Lower leg skin (tissue), 4 donors: ENCODE measurements around the gene CLOCK. TPM values are rescaled to one million over a fixed set of nuclear protein-coding genes. Genes with fewer than 3 reads are reported as not detected.

Experiments
- DNase-seq, 2 donors: peaks; one replicate each; pipeline ENCODE4 v3.0.0-alpha.2; 2019; ENCODE audit warnings: low spot score in 2 of 2
- H3K4me3 ChIP-seq: fragments of 200-600 bp; sonication (generic); 2 replicates; pipeline ENCODE4 v1.5.1; 2017; ENCODE audit warnings: mild to moderate bottlenecking, low read depth; ENCODE audit not compliant: poor library complexity, severe bottlenecking
- POLR2A ChIP-seq, 2 donors: fragments of 450-650 bp; IDR thresholded peaks; one replicate each; pipeline ENCODE4 v1.6.1; 2016 to 2017; ENCODE audit warnings: antibody characterized with exemption in 2 of 2, mild to moderate bottlenecking in 1 of 2, moderate library complexity in 1 of 2
- WGBS, 2 donors: methylation state at CpG; one replicate each; pipeline ENCODE4 v1.1.5; 2018; 5-methylcytosine and 5-hydroxymethylcytosine counted together
- intact Hi-C: fragments of 100-400 bp; cut with DNase I; formaldehyde crosslinking; loops from one replicate; pipeline ENCODE4 v1.15.0; 2023; ENCODE audit warnings: low total_unique reads
- total RNA-seq, 4 donors: library from RNA; depleted of rRNA; stranded (reverse); fragments of >200 nt; gene quantifications; one replicate each; pipeline ENCODE4 v1.1.0, GENCODE V29; 2016
- TF ChIP-seq, protein P1 (sequence below), 3 donors: fragments of 450-650 bp; IDR thresholded peaks; one replicate each; pipeline ENCODE4 v1.5.1; 2016; ENCODE audit warnings: antibody characterized with exemption in 3 of 3, mild to moderate bottlenecking in 3 of 3, moderate library complexity in 2 of 3

Gene CLOCK
- total RNA-seq, 4 donors from 2014 or later: 10.4 to 14.4 (median 12.5) TPM

GRCh38 chr4:55539658-55540057 lies 7.1 kb downstream of the CLOCK start:
- DNase-seq: no peak
- no peak overlapping the region for H3K4me3 ChIP-seq
- TF ChIP-seq, protein P1, sequence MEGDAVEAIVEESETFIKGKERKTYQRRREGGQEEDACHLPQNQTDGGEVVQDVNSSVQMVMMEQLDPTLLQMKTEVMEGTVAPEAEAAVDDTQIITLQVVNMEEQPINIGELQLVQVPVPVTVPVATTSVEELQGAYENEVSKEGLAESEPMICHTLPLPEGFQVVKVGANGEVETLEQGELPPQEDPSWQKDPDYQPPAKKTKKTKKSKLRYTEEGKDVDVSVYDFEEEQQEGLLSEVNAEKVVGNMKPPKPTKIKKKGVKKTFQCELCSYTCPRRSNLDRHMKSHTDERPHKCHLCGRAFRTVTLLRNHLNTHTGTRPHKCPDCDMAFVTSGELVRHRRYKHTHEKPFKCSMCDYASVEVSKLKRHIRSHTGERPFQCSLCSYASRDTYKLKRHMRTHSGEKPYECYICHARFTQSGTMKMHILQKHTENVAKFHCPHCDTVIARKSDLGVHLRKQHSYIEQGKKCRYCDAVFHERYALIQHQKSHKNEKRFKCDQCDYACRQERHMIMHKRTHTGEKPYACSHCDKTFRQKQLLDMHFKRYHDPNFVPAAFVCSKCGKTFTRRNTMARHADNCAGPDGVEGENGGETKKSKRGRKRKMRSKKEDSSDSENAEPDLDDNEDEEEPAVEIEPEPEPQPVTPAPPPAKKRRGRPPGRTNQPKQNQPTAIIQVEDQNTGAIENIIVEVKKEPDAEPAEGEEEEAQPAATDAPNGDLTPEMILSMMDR (IDR thresholded peaks at IDR 0.05): no peak
- no peak for TF ChIP-seq POLR2A (IDR thresholded peaks at IDR 0.05)
- 88 to 89% methylated on average over 2 of the region's 2 CpGs for WGBS, 2 donors
- intact Hi-C loops: loop anchor here (5.0 kb wide), 1 partner anchor 182 kb away; no protein-coding TSS in a partner anchor

DNA sequence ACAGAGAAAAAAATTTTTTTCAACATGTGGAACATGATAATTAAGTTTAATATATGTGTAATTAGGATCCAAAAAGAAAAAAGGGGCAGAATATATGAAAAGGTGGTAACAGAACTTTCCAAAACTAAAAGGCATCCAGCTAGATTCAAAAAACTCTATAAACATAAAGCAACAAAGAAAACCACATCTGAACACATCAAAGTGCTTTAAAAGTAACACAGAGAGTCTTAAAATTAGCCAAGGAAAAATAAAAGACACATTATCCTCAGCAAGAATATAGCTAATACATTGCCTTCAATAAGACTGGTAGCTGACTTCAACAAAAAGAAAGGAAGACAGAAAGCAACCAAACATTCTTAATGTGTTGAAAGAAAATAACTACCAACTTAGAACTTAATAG lies 8.2 kb downstream of the CLOCK start:
- H3K4me3 ChIP-seq: no peak overlapping the region
- intact Hi-C loops: no loop called here
- no peak for DNase-seq
- TF ChIP-seq, protein P1 (IDR thresholded peaks at IDR 0.05): no peak
- TF ChIP-seq POLR2A (IDR thresholded peaks at IDR 0.05): no peak

GRCh38 chr4:55534306-55534705 lies 12.4 kb downstream of the CLOCK start:
- no peak for TF ChIP-seq POLR2A (IDR thresholded peaks at IDR 0.05)
- TF ChIP-seq, protein P1 (IDR thresholded peaks at IDR 0.05): no peak
- intact Hi-C loops: no loop called here
- no peak for DNase-seq
- no peak overlapping the region for H3K4me3 ChIP-seq

GRCh38 chr4:55530691-55531090 lies 16.0 kb downstream of the CLOCK start:
- WGBS, 2 donors: 89 to 96% methylated on average over 4 of the region's 4 CpGs
- TF ChIP-seq POLR2A (IDR thresholded peaks at IDR 0.05): no peak
- TF ChIP-seq, protein P1 (IDR thresholded peaks at IDR 0.05): no peak
- intact Hi-C loops: no loop called here
- DNase-seq: no peak
- no peak overlapping the region for H3K4me3 ChIP-seq

DNA sequence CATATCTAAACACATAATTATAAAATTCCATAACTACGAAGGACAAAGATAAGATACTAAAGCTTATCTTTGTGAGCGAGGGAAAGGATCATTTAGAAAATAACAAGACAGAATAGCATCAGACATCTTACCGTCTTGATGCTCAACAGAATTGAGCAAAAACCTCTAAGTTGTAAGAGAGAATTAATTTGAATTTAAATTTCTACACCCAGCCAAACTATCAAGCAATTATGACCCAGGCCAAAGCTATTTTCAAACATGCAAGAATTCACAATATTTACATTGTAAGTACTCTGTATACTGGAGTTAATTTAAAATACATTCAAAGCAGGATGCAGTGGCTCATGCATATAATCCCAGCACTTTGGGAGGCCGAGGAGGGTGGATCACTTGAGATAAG lies 16.5 kb downstream of the CLOCK start:
- no peak for DNase-seq
- TF ChIP-seq, protein P1 (IDR thresholded peaks at IDR 0.05): no peak
- TF ChIP-seq POLR2A (IDR thresholded peaks at IDR 0.05): no peak
- intact Hi-C loops: no loop called here
- H3K4me3 ChIP-seq: no peak overlapping the region
- 94 to 97% methylated on average over 4 of the region's 4 CpGs for WGBS, 2 donors

DNA sequence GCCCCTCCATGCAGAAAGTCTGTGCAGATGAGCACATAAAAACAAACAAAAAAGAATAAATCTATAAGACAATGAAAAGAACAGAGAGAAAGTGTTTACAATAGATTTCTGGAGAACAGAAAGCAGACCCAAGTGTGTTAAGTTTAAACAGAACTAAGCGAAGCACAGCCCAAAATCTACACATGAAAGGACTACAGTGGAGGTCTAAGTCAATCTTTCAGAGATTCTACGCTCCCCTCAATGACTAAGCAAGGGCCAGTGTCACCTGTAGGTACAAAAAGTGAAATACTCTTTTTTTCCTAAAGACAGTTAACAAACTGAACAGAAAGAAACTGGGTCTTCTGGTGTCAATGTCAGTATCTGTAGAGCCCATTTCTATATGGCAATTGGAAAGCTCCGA lies 18.2 kb downstream of the CLOCK start:
- intact Hi-C loops: no loop called here
- no peak for TF ChIP-seq POLR2A (IDR thresholded peaks at IDR 0.05)
- TF ChIP-seq, protein P1 (IDR thresholded peaks at IDR 0.05): no peak
- no peak overlapping the region for H3K4me3 ChIP-seq
- no peak for DNase-seq
- 97 to 98% methylated on average over 3 of the region's 3 CpGs for WGBS, 2 donors
